Skeletal muscle satellite cell (primary cell): ENCODE measurements around the gene HINFP.

ENCODE experiments used
- H3K27me3 ChIP-seq: 2 replicates; pipeline ENCODE4 v1.7.0; 2013; ENCODE audit warnings: low read length; ENCODE audit not compliant: control insufficient read depth, insufficient read depth
- H3K36me3 ChIP-seq: 2 replicates; pipeline ENCODE4 v1.7.0; 2013; ENCODE audit warnings: mild to moderate bottlenecking, control low read depth, low read length; ENCODE audit not compliant: insufficient read depth
- H3K4me1 ChIP-seq: 2 replicates; pipeline ENCODE4 v1.7.0; 2013; ENCODE audit warnings: low read length; ENCODE audit not compliant: control insufficient read depth, insufficient read depth
- H3K4me2 ChIP-seq: 2 replicates; pipeline ENCODE4 v1.7.0; 2013; ENCODE audit warnings: mild to moderate bottlenecking, low read length
- H3K4me3 ChIP-seq: 2 replicates; pipeline ENCODE4 v1.7.0; 2013; ENCODE audit warnings: low read length
- H3K9ac ChIP-seq: 2 replicates; pipeline ENCODE4 v1.7.0; 2013; ENCODE audit warnings: mild to moderate bottlenecking, low read depth, low read length, moderate library complexity
- H3K9me3 ChIP-seq: replicated peaks from 2 replicates; pipeline ENCODE4 v1.7.0; 2013; ENCODE audit warnings: mild to moderate bottlenecking, control low read depth, low read length

The HINFP gene

DNA sequence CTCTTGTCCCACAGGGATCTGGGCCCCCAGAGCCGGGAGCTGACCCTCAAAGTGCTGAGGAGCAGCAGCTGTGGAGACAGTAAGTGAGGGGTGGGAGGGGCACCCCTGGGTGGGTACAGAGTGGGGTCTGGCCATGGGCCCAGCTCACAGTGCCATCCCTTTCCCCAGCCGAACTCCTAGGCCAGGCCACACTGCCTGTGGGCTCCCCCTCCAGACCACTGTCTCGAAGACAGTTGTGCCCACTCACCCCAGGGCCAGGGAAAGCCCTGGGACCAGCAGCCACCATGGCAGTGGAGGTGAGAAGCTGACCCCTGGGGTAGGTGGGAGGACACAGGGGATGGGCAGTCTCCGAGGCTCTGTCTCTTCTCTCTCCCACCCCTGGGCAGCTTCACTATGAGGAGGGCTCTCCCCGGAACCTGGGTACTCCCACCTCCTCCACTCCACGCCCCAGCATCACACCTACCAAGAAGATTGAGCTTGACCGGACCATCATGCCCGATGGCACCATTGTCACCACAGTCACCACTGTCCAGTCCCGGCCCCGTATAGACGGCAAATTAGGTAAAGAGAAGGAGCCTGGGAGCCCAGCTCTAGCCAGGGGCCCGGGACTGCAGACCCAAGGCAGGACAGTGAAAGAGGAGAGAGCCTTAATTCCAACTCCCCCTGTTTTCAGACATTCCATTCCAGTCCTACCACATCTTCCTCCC lies 8.9 kb upstream of the HINFP start:
- Histone ChIP-seq H3K36me3 (peaks cover 28% of the 10 kb centered on the region), H3K4me3 (no peak overlapping the region), H3K27me3 (no peaks in the 10 kb centered on the region), H3K9ac (no peak overlapping the region), H3K9me3 (no peaks in the 10 kb centered on the region), H3K4me2 (no peak overlapping the region), H3K4me1 (peaks cover 13% of the 10 kb centered on the region)

GRCh38 chr11:119113716-119114115 lies 7.7 kb upstream of the HINFP start:
- Histone ChIP-seq H3K4me3 (no peak overlapping the region), H3K27me3 (no peaks in the 10 kb centered on the region), H3K36me3 (peaks cover 28% of the 10 kb centered on the region), H3K9me3 (no peaks in the 10 kb centered on the region), H3K4me2 (no peak overlapping the region), H3K4me1 (peaks cover 4% of the 10 kb centered on the region), H3K9ac (no peak overlapping the region)

DNA sequence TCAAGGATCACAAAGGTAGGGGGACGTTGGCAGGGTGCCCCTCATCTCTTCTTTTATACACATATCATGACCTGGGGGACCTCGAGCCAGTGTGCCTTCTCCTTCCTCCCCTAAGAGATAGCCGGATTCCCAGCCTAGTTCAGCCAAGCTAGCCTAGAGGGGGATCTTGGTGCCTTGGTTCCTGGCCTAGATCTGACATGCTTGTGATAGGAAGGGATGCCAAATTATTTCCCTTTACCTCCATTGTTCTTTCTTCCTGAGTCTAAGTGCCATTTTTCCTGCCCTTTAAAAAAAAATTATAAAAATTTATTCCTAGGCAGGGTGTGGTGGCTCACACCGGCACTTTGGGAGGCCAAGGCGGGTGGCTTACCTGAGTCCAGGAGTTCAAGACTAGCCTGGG lies 7.0 kb upstream of the HINFP start:
- H3K9ac ChIP-seq: no peak overlapping the region
- H3K36me3 ChIP-seq: peaks cover 28% of the 10 kb centered on the region
- no peaks in the 10 kb centered on the region for H3K27me3 ChIP-seq
- H3K9me3 ChIP-seq: no peaks in the 10 kb centered on the region
- no peak overlapping the region for H3K4me2 ChIP-seq
- H3K4me3 ChIP-seq: no peak overlapping the region
- no peaks in the 10 kb centered on the region for H3K4me1 ChIP-seq

DNA sequence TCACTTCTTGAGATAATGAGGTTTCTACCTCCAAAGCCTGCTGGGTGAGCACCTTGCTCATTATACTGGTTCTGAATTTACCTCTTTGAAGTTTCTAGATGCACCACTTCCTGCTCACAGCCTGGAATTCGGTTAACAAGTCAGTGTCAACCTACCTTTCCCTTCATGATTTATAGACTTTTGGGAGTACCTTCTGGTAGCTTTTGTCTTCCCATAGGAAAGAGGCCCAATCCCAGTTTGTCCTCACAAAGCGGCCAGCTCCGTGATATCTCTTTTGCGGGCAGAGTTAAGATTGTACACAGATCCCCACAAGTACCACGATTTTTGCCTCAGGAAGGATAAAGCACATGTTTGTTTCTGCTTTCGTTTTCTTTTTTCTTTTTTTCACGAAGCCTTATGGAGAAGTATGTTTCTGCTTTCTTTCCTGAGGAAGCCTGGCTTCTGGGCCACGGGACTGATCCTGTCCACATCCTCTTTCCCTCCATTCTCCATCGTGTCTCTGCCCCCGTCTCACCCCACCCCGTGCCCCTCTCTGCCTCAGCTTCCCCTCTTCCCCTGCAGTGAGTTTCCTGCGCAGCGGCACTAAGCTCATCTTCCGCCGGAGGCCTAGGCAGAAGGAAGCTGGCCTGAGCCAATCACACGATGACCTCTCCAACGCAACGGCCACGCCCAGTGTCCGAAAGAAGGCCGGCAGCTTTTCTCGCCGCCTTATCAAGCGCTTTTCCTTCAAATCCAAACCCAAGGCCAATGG lies 5.7 kb upstream of the HINFP start:
- Histone ChIP-seq H3K4me1 (peaks cover 5% of the 10 kb centered on the region), H3K27me3 (no peaks in the 10 kb centered on the region), H3K9ac (no peak overlapping the region), H3K4me2 (no peak overlapping the region), H3K9me3 (no peaks in the 10 kb centered on the region), H3K4me3 (no peak overlapping the region), H3K36me3 (peaks cover 26% of the 10 kb centered on the region)

DNA sequence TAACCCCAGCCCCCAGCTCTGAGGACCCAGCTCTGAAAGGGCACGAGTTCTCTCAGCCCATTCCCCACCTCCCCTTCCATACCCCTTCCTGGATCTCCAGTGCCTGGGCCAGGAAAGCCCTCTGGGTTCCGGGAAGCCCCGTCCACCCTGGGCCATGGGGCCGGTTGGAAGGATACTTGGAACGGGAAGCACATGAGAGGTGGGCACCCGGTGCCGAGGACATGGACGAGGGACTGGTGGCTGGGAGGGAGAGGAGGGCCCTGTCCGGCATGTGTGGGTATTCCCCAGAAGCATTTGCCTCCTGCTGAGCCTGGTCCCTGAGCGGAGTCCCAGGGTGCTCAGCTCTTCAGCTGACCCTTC lies 5.2 kb upstream of the HINFP start:
- Histone ChIP-seq H3K27me3 (no peaks in the 10 kb centered on the region), H3K4me3 (no peak overlapping the region), H3K4me1 (peaks cover 9% of the 10 kb centered on the region), H3K36me3 (peaks cover 22% of the 10 kb centered on the region), H3K9me3 (no peaks in the 10 kb centered on the region), H3K9ac (no peak overlapping the region), H3K4me2 (no peak overlapping the region)

GRCh38 chr11:119116601-119117000 lies 4.8 kb upstream of the HINFP start:
- Histone ChIP-seq H3K27me3 (no peaks in the 10 kb centered on the region), H3K9me3 (no peaks in the 10 kb centered on the region), H3K4me1 (peaks cover 9% of the 10 kb centered on the region), H3K36me3 (peaks cover 18% of the 10 kb centered on the region), H3K4me2 (no peak overlapping the region), H3K4me3 (no peak overlapping the region), H3K9ac (no peak overlapping the region)

- Histone ChIP-seq H3K4me2 (no peak overlapping the region), H3K27me3 (no peaks in the 10 kb centered on the region), H3K9me3 (no peaks in the 10 kb centered on the region), H3K36me3 (peaks cover 15% of the 10 kb centered on the region), H3K9ac (no peak overlapping the region), H3K4me3 (no peak overlapping the region), H3K4me1 (peaks cover 10% of the 10 kb centered on the region)
These were observed 4.2 kb upstream of the HINFP start for GRCh38 chr11:119117004-119117706.

DNA sequence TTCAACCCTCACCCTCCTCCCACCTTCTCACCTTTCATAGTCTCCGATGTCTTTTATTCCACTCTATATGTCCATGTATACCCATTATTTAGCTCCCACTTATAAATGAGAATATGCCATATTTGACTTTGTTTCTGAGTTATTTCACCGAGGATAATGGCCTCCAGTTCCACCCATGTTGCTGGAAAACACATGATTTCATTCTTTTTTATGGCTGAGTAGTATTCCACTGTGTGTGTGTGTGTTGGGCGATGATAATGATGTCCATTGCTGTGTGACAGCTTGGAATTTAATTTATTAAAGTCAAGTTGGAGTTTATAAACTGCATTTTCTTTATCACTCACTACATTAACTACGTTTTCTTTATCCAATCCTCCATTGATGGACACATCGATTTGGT lies 3.2 kb upstream of the HINFP start:
- Histone ChIP-seq H3K27me3 (no peaks in the 10 kb centered on the region), H3K36me3 (peaks cover 10% of the 10 kb centered on the region), H3K4me1 (peaks cover 16% of the 10 kb centered on the region), H3K4me2 (no peak overlapping the region), H3K9me3 (no peaks in the 10 kb centered on the region), H3K4me3 (no peak overlapping the region), H3K9ac (no peak overlapping the region)

DNA sequence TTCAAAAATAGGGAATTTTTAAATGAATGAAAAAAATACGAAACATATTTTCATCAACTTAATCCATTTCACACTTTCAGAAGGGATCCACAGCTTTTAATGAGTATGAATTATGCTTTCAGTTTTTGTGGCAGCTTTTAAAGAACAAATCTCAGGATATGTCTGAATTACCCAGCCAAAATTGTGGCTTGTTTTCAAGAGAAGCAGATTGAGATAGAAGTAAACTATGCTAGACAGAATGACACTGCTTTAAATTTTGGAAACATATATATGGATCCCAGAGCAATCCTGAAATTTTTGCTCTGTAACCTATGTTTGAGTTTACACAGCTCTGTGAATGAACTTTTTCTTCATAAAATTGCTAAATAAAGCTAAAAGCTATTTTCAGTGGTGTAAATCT lies 2.4 kb upstream of the HINFP start:
- Histone ChIP-seq H3K4me2 (no peak overlapping the region), H3K4me1 (peaks cover 16% of the 10 kb centered on the region), H3K27me3 (no peaks in the 10 kb centered on the region), H3K36me3 (peaks cover 5% of the 10 kb centered on the region), H3K4me3 (no peak overlapping the region), H3K9me3 (no peaks in the 10 kb centered on the region), H3K9ac (no peak overlapping the region)

DNA sequence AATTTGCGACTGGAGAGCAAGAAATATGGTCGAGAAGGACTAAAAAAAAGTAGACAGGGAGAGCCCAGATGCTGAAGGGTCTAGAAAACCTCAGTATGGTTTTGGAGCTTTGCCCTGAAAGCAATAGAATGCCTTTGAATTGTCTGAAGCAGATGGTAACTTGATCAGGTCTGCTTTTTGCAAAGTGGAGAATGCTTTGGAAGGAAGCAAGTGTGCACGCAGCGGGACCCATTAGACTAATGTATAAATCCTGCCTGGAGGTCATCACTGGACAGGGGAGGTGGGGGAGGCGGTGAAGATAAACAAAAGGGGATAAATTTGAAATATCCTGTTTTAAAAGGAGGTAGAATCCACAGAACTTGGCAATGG lies 757 bp upstream of the HINFP start:
- peak overlapping the region; percentile 74 for H3K4me3 ChIP-seq
- H3K36me3 ChIP-seq: peaks cover 6% of the 10 kb centered on the region
- H3K9ac ChIP-seq: peak overlapping the region; percentile 78
- H3K27me3 ChIP-seq: no peaks in the 10 kb centered on the region
- H3K9me3 ChIP-seq: no peaks in the 10 kb centered on the region
- H3K4me1 ChIP-seq: peaks cover 16% of the 10 kb centered on the region
- H3K4me2 ChIP-seq: peak overlapping the region; percentile 89

DNA sequence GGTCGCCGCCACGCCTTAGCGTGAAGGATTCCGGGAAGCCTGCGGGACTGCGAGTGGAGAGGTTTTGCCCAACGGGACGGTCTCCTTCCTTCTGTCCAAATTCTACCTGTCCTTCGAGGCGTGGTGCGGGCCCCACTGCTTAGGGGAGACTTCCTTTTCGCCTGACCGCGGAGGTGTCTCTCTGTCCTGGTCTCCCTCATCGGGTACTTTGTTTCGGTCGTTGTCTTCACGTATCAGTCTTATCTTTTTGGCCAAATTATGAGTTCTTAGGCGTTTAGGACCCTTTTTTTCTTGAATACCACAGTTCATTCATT lies 388 bp downstream of the HINFP start:
- H3K4me3 ChIP-seq: peak overlapping the region; percentile 94
- no peaks in the 10 kb centered on the region for H3K27me3 ChIP-seq
- H3K4me1 ChIP-seq: peaks cover 16% of the 10 kb centered on the region
- peaks cover 6% of the 10 kb centered on the region for H3K36me3 ChIP-seq
- no peaks in the 10 kb centered on the region for H3K9me3 ChIP-seq
- peak overlapping the region; percentile 92 for H3K4me2 ChIP-seq
- peak overlapping the region; percentile 88 for H3K9ac ChIP-seq
